B cell (primary cell): Measurements from ENCODE around the gene GCN1. TPM values are rescaled to one million over a fixed set of nuclear protein-coding genes. Genes with fewer than 3 reads are reported as not detected.

Source experiments
- ATAC-seq: fragments of 200-7000 bp; cut with Tn5 transposase; one replicate; pipeline ENCODE4 v1.10.0; 2021; ENCODE audit warnings: low read depth, mild to moderate bottlenecking, moderate number of reproducible peaks, moderate library complexity
- CTCF ChIA-PET: fragments of 350-600 bp; sonication (Branson Sonifier 250); formaldehyde crosslinking; loops from one replicate; lab custom pipeline; 2021; ENCODE audit warnings: antibody characterized with exemption, inconsistent platforms; lab: Charles Lee
- POLR2A ChIA-PET: fragments of 350-600 bp; sonication (Branson Sonifier 250); formaldehyde crosslinking; loops from one replicate; lab custom pipeline; 2021; ENCODE audit warnings: antibody characterized with exemption; lab: Charles Lee
- DNase-seq: peaks from one replicate; pipeline ENCODE4 v3.0.0; 2013
- H2AFZ ChIP-seq: 2 replicates; pipeline ENCODE4 v1.6.1; 2012; ENCODE audit warnings: mild to moderate bottlenecking, low read depth, low read length; ENCODE audit not compliant: insufficient read depth, poor library complexity, severe bottlenecking
- H3K27ac ChIP-seq, 2 donors: 1 replicate in 1 of 2; 2 replicates in 1 of 2; pipeline ENCODE4 v1.5.1; 2012 to 2013; ENCODE audit warnings: low read length in 2 of 2, mild to moderate bottlenecking in 2 of 2, moderate library complexity in 1 of 2
- H3K27me3 ChIP-seq, 4 experiments: fragments of 200-600 bp in 1 of 4; sonication (generic) in 1 of 4; replicated peaks in 1 of 4; 1 replicate in 2 of 4; 2 replicates in 2 of 4; pipeline versions ENCODE4 v1.6.1 to v1.7.0; 2013 to 2016; ENCODE audit warnings: low read length in 3 of 4, mild to moderate bottlenecking in 2 of 4, mixed read lengths in 1 of 4, moderate library complexity in 1 of 4; ENCODE audit not compliant: insufficient read depth in 4 of 4, control insufficient read depth in 3 of 4; ENCODE audit errors: control extremely low read depth in 1 of 4
- H3K36me3 ChIP-seq, 2 experiments: replicated peaks in 1 of 2; 1 replicate in 1 of 2; 2 replicates in 1 of 2; pipeline versions ENCODE4 v1.6.1 to v1.7.1; 2013; ENCODE audit warnings: low read length in 1 of 2; ENCODE audit not compliant: insufficient read depth in 2 of 2, control insufficient read depth in 1 of 2; ENCODE audit errors: control extremely low read depth in 1 of 2, extremely low read depth in 1 of 2
- H3K4me1 ChIP-seq, 2 donors: fragments of 200-600 bp in 1 of 2; sonication (generic) in 1 of 2; 1 replicate in 1 of 2; 2 replicates in 1 of 2; pipeline versions ENCODE4 v1.5.1 to v1.6.1; 2013 to 2017; ENCODE audit warnings: low read length in 2 of 2; ENCODE audit not compliant: control insufficient read depth in 2 of 2, insufficient read depth in 2 of 2
- H3K4me2 ChIP-seq: replicated peaks from 2 replicates; pipeline ENCODE3; 2012; ENCODE audit warnings: mild to moderate bottlenecking, low read depth, low read length; ENCODE audit not compliant: poor library complexity, severe bottlenecking
- H3K4me3 ChIP-seq, 5 experiments: fragments of 200-600 bp in 1 of 5; sonication (generic) in 1 of 5; 1 replicate in 3 of 5; 2 replicates in 2 of 5; pipeline versions ENCODE4 v1.5.1 to v1.7.0; 2011 to 2016; ENCODE audit warnings: low read length in 4 of 5, mild to moderate bottlenecking in 4 of 5, low read depth in 2 of 5, control low read depth in 1 of 5, moderate library complexity in 1 of 5; ENCODE audit not compliant: insufficient read depth in 1 of 5; ENCODE audit errors: control extremely low read depth in 1 of 5, extremely low read depth in 1 of 5
- H3K79me2 ChIP-seq: fragments of 200-600 bp; sonication (generic); one replicate; pipeline ENCODE4 v1.6.0; 2016; ENCODE audit warnings: low read length; ENCODE audit not compliant: control insufficient read depth, insufficient read depth
- H3K9ac ChIP-seq: fragments of 200-600 bp; sonication (generic); 2 replicates; pipeline ENCODE4 v1.6.1; 2017; ENCODE audit warnings: mild to moderate bottlenecking, low read length, moderate library complexity
- H3K9me3 ChIP-seq, 3 donors: one replicate each; pipeline versions ENCODE4 v1.6.1 to v1.7.1; 2013; ENCODE audit warnings: low read length in 2 of 3; ENCODE audit not compliant: control insufficient read depth in 2 of 3, insufficient read depth in 1 of 3; ENCODE audit errors: control extremely low read depth in 1 of 3
- H4K20me1 ChIP-seq: 2 replicates; pipeline ENCODE4 v1.6.0; 2012; ENCODE audit warnings: mild to moderate bottlenecking, low read length; ENCODE audit not compliant: insufficient read depth, control insufficient read depth, poor library complexity, severe bottlenecking
- H3K27ac Mint-ChIP-seq: one replicate; pipeline ENCODE4 v1.8.0; 2021; ENCODE audit warnings: mixed read lengths
- H3K27me3 Mint-ChIP-seq: one replicate; pipeline ENCODE4 v1.8.0; 2021; ENCODE audit warnings: mixed read lengths
- H3K4me1 Mint-ChIP-seq: one replicate; pipeline ENCODE4 v1.8.0; 2021; ENCODE audit warnings: mixed read lengths
- H3K4me3 Mint-ChIP-seq: one replicate; pipeline ENCODE4 v1.8.0; 2021; ENCODE audit warnings: mixed read lengths
- H3K9me3 Mint-ChIP-seq: one replicate; pipeline ENCODE4 v1.8.0; 2022; ENCODE audit warnings: mixed read lengths; ENCODE audit not compliant: insufficient read depth
- EZH2 ChIP-seq: IDR thresholded peaks from 2 replicates; pipeline ENCODE4 v1.6.1; 2012; ENCODE audit warnings: borderline replicate concordance, low read depth, mild to moderate bottlenecking, moderate library complexity, low read length; ENCODE audit not compliant: insufficient read depth, poor library complexity, severe bottlenecking
- WGBS: methylation state at CpG from one replicate; pipeline ENCODE4 v1.1.5; 2013; ENCODE audit warnings: missing lambda C conversion rate; ENCODE audit not compliant: insufficient coverage; 5-methylcytosine and 5-hydroxymethylcytosine counted together
- intact Hi-C: fragments of 100-400 bp; cut with micrococcal nuclease; formaldehyde crosslinking; loops from one replicate; pipeline ENCODE4 v1.10.0; 2022
- polyA plus RNA-seq: library from polyadenylated mRNA; depleted of rRNA; stranded (reverse); fragments of >200 nt; gene quantifications from 2 replicates; pipeline ENCODE4 v1.2.3, GENCODE V29; 2012
- total RNA-seq, 2 donors: library from RNA; stranded (reverse); fragments of 120-200 nt in 1 of 2; gene quantifications; 1 replicate in 1 of 2; 2 replicates in 1 of 2; pipeline versions ENCODE4 v1.2.3 to v1.2.4, GENCODE V29; 2013 to 2022
- TF ChIP-seq, protein P1 (sequence below): fragments of 200-600 bp; IDR thresholded peaks from one replicate; pipeline ENCODE4 v1.8.0; 2022; ENCODE audit warnings: antibody characterized with exemption, mild to moderate bottlenecking

The GCN1 gene
- total and polyA plus RNA-seq, 2 donors (not counting 1 experiment from before 2014, with no cell fraction given), result 41.3 to 127 TPM

DNA sequence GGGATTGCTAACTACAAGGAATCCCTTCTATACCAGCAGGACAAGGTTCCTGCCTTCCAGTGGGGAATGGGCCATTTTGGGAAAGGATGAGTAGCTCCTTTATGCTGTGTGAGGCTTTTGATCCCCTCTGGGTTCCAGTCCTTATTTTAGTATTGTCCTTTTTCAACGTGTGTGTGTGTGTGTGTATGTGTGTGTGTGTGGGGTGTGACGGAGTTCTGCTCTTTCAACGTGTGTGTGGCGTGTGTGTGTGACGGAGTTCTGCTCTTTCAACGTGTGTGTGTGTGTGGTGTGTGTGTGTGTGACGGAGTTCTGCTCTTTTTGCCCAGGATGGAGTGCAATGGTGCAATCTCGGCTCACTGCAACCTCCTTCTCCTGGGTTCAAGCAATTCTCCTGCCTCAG is 105.4 kb downstream of the GCN1 start:
- no peaks in the 10 kb centered on the region for H3K9me3 ChIP-seq
- Mint-ChIP-seq H3K27ac (no peak overlapping the region), H3K9me3 (no peaks in the 10 kb centered on the region), H3K4me1 (peaks cover 16% of the 10 kb centered on the region), H3K4me3 (no peak overlapping the region), H3K27me3 (no peaks in the 10 kb centered on the region)
- no peaks in the 10 kb centered on the region for H4K20me1 ChIP-seq
- TF ChIP-seq, protein P1, sequence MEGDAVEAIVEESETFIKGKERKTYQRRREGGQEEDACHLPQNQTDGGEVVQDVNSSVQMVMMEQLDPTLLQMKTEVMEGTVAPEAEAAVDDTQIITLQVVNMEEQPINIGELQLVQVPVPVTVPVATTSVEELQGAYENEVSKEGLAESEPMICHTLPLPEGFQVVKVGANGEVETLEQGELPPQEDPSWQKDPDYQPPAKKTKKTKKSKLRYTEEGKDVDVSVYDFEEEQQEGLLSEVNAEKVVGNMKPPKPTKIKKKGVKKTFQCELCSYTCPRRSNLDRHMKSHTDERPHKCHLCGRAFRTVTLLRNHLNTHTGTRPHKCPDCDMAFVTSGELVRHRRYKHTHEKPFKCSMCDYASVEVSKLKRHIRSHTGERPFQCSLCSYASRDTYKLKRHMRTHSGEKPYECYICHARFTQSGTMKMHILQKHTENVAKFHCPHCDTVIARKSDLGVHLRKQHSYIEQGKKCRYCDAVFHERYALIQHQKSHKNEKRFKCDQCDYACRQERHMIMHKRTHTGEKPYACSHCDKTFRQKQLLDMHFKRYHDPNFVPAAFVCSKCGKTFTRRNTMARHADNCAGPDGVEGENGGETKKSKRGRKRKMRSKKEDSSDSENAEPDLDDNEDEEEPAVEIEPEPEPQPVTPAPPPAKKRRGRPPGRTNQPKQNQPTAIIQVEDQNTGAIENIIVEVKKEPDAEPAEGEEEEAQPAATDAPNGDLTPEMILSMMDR, result no peak
- no peak for TF ChIP-seq EZH2
- H2AFZ ChIP-seq, result no peak overlapping the region
- H3K9ac ChIP-seq, result no peak overlapping the region
- intact Hi-C loops, result no loop called here
- POLR2A ChIA-PET, result no interaction called here
- H3K4me1 ChIP-seq, result peaks cover 9 to 13% of the 10 kb centered on the region in 2 donors
- no peak for ATAC-seq
- no peak overlapping the region for H3K4me3 ChIP-seq
- no peak overlapping the region for H3K4me2 ChIP-seq
- peaks cover 0 to 2% of the 10 kb centered on the region in 2 experiments for H3K36me3 ChIP-seq
- no peak for DNase-seq
- no peaks in the 10 kb centered on the region for H3K79me2 ChIP-seq
- H3K27ac ChIP-seq, result no peak overlapping the region
- whole genome bisulfite sequencing, result 58% methylated on average over 8 of the region's 8 CpGs
- H3K27me3 ChIP-seq, result no peaks in the 10 kb centered on the region
- CTCF ChIA-PET, result interaction anchor here (0.6 kb wide), 1 partner anchor 31 kb away, joined by 3 read pairs; no protein-coding TSS in a partner anchor

DNA sequence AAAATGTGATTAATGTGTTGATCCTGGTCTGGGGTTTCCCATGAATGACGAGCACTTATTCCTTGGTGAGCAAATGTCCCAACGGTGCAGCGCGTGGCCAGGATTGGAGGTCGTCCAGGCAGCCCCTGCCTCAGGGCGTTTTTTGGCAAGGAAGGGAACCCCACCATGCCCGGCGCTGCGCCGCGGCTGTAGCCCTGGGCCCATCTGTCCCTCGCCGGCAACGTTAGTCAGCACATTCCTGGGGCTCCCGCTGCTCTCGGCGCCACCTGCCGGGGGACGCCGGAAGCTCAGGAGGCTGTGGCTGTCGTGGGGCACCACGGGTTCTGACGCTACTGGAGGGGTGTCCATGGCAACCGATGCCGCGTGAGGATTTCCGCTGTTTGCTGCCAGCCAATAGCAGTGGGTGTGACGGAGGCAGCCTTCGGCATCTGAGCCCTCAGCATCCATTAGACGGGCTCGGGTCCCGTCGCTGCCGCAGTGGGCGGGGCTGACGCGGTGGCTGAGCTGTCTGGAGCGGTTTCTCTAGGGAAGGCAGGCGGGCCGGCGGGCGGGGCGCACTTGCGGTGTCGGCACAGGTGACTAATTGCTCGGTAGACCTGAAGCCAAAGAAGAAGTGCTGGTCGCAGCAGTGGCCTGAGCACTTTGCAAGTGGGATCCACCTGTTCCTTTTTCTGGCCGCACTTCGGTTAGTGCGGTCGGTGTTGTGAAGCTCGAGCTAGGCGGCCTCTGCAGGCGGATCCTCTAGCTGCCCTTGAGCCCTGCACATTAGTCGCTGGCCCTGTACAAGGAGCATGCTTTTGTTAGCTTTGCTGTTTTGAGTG is 107.5 kb downstream of the GCN1 start:
- peak overlapping the region; percentile 47 for H2AFZ ChIP-seq
- H3K27me3 Mint-ChIP-seq, result no peaks in the 10 kb centered on the region
- H3K9me3 Mint-ChIP-seq, result no peaks in the 10 kb centered on the region
- DNase-seq (peak; percentile 100), ATAC-seq (peak; percentile 91)
- peak overlapping the region; percentile 43 to 49 for H3K27ac ChIP-seq
- H3K36me3 ChIP-seq, result peaks cover 0 to under 1% of the 10 kb centered on the region in 2 experiments
- H3K27ac Mint-ChIP-seq, result peak overlapping the region; percentile 88
- peak overlapping the region; percentile 59 for H3K9ac ChIP-seq
- intact Hi-C loops, result loop anchor here (1.0 kb wide), 9 partner anchors 23 to 420 kb away; partner anchors contain the start of genes BICDL1, CIT, RAB35 and RNU4-1
- TF ChIP-seq EZH2, result no peak
- TF ChIP-seq, protein P1, result peak; percentile 98
- H3K4me2 ChIP-seq, result peak overlapping the region; percentile 76
- CTCF ChIA-PET, result interaction anchor here (0.6 to 1.5 kb wide), 13 partner anchors 8 to 147 kb away, joined by 3 to 21 read pairs (median 4); partner anchors contain the start of genes BICDL1, RAB35 and RPLP0
- no peaks in the 10 kb centered on the region for H3K79me2 ChIP-seq
- POLR2A ChIA-PET, result interaction anchor here (0.8 to 1.4 kb wide), 7 partner anchors 24 to 215 kb away, joined by 3 to 12 read pairs (median 8); partner anchors contain the start of genes BICDL1, RNU4-2, RPLP0 and SIRT4
- no peaks in the 10 kb centered on the region for H3K27me3 ChIP-seq
- peak overlapping the region; percentile 26 to 63 (median 43) for H3K4me3 ChIP-seq
- WGBS, result 1% methylated on average over 55 of the region's 55 CpGs
- H3K4me1 Mint-ChIP-seq, result peaks cover 16% of the 10 kb centered on the region
- H4K20me1 ChIP-seq, result no peaks in the 10 kb centered on the region
- peak overlapping the region; percentile 81 for H3K4me3 Mint-ChIP-seq
- H3K9me3 ChIP-seq, result no peaks in the 10 kb centered on the region
- peaks cover 9 to 13% of the 10 kb centered on the region in 2 donors for H3K4me1 ChIP-seq
